Calu3 (cell line): ENCODE results near the gene IL1RAPL2. TPM values are rescaled to one million over a fixed set of nuclear protein-coding genes. Genes with fewer than 3 reads are reported as not detected.

Experiments
- BruUV-seq: library from RNA; stranded (reverse); fragments of 400-500 nt; replicated peaks from 2 replicates; lab custom pipeline; 2021; lab: Mats Ljungman, UMichigan
- CTCF ChIA-PET: fragments of 300-600 bp; sonication (Branson Sonifier 250); formaldehyde crosslinking; loops from one replicate; lab custom pipeline; 2022; ENCODE audit warnings: antibody characterized with exemption; lab: Charles Lee
- DNase-seq: peaks from one replicate; pipeline ENCODE4 v3.0.0; 2022
- H3K27ac Mint-ChIP-seq: one replicate; pipeline ENCODE4 v1.8.0; 2022; ENCODE audit warnings: mixed read lengths; ENCODE audit not compliant: unreplicated experiment
- H3K27me3 Mint-ChIP-seq: one replicate; pipeline ENCODE4 v1.8.0; 2022; ENCODE audit warnings: mixed read lengths; ENCODE audit not compliant: unreplicated experiment
- H3K36me3 Mint-ChIP-seq: one replicate; pipeline ENCODE4 v1.8.0; 2022; ENCODE audit warnings: mild to moderate bottlenecking, moderate library complexity, mixed read lengths; ENCODE audit not compliant: insufficient read depth, unreplicated experiment
- H3K4me1 Mint-ChIP-seq: one replicate; pipeline ENCODE4 v1.8.0; 2022; ENCODE audit warnings: mild to moderate bottlenecking, low read depth, mixed read lengths; ENCODE audit not compliant: unreplicated experiment
- H3K4me3 Mint-ChIP-seq: one replicate; pipeline ENCODE4 v1.8.0; 2022; ENCODE audit warnings: mild to moderate bottlenecking, low read depth, moderate library complexity, mixed read lengths; ENCODE audit not compliant: unreplicated experiment
- H3K9me3 Mint-ChIP-seq: one replicate; pipeline ENCODE4 v1.8.0; 2022; ENCODE audit warnings: low read depth, mixed read lengths; ENCODE audit not compliant: unreplicated experiment
- intact Hi-C: fragments of 100-400 bp; cut with micrococcal nuclease; formaldehyde crosslinking; loops from one replicate; pipeline ENCODE4 v1.10.0; 2022; ENCODE audit not compliant: unreplicated experiment
- total RNA-seq: library from RNA; stranded (reverse); gene quantifications from 2 replicates; pipeline ENCODE4 v1.2.3, GENCODE V29; 2022
- TF ChIP-seq, protein P1 (sequence below): fragments of 200-600 bp; IDR thresholded peaks from one replicate; pipeline ENCODE4 v1.8.0; 2022; ENCODE audit warnings: antibody characterized with exemption; ENCODE audit not compliant: unreplicated experiment

The IL1RAPL2 gene
- total RNA-seq, 1 experiment from 2014 or later, result not detected

DNA sequence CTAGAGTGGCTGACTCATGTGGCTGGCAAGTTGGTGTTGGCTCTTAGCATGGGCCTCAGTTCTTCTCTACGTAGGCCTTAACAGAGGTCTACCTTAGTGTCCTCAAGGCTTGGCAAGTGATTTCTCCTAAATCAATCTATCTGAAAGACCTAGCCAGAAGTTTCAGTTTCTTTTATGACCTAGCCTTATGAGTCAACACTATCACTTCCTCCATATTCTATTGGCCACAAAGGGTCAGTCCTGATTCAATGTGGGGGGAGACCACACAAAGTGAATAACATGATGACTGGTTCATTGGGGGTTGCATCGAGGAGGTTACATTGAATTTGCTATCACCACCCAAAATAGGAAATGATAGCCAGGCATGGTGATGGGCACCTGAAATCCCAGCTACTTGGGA lies 1250.5 kb downstream of the IL1RAPL2 start:
- BruUV-seq, result no TSS peak
- TF ChIP-seq, protein P1, sequence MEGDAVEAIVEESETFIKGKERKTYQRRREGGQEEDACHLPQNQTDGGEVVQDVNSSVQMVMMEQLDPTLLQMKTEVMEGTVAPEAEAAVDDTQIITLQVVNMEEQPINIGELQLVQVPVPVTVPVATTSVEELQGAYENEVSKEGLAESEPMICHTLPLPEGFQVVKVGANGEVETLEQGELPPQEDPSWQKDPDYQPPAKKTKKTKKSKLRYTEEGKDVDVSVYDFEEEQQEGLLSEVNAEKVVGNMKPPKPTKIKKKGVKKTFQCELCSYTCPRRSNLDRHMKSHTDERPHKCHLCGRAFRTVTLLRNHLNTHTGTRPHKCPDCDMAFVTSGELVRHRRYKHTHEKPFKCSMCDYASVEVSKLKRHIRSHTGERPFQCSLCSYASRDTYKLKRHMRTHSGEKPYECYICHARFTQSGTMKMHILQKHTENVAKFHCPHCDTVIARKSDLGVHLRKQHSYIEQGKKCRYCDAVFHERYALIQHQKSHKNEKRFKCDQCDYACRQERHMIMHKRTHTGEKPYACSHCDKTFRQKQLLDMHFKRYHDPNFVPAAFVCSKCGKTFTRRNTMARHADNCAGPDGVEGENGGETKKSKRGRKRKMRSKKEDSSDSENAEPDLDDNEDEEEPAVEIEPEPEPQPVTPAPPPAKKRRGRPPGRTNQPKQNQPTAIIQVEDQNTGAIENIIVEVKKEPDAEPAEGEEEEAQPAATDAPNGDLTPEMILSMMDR, result no peak
- H3K27ac Mint-ChIP-seq, result no peak overlapping the region
- H3K36me3 Mint-ChIP-seq, result no peaks in the 10 kb centered on the region
- DNase-seq, result no peak
- intact Hi-C loops, result no loop called here
- CTCF ChIA-PET, result no interaction called here
- H3K9me3 Mint-ChIP-seq, result peaks cover 7% of the 10 kb centered on the region
- H3K4me3 Mint-ChIP-seq, result no peak overlapping the region
- H3K27me3 Mint-ChIP-seq, result peaks cover 10% of the 10 kb centered on the region
- H3K4me1 Mint-ChIP-seq, result no peaks in the 10 kb centered on the region
